Prostate gland (tissue), 2 donors: ENCODE data around the gene GFOD2.

ENCODE experiments used
- POLR2A ChIP-seq: fragments of 450-650 bp; IDR thresholded peaks from one replicate; pipeline ENCODE4 v1.6.1; 2016; ENCODE audit warnings: antibody characterized with exemption, mild to moderate bottlenecking
- TF ChIP-seq, protein P1 (sequence below), 4 experiments: fragments of 200-600 bp in 2 of 4; fragments of 450-650 bp in 2 of 4; sonication (generic) in 2 of 4; IDR thresholded peaks; 1 replicate in 3 of 4; 2 replicates in 1 of 4; pipeline ENCODE4 v1.5.1; 2016 to 2019; ENCODE audit warnings: antibody characterized with exemption in 4 of 4, mild to moderate bottlenecking in 2 of 4, moderate library complexity in 2 of 4

DNA sequence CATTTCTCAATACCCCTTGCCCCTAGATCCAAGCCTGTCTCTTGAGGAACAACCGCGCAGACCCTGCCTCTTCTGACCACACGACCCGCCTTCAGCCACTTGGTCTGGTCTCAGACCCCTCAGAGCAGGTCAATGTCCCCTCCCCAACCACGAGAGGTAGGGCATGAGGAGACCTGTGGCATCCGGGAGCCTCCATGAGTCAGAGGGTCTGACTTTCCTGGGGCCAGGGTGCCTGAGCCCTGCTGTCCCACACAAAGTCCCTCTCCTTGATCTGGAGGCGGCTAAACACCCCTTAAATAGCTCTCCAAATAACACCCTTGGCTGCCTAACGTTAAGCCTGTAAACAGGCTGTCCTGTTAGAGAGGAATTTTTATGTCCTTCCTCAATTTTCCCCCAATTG, 69.1 kb downstream of the GFOD2 start:
- TF ChIP-seq, protein P1, sequence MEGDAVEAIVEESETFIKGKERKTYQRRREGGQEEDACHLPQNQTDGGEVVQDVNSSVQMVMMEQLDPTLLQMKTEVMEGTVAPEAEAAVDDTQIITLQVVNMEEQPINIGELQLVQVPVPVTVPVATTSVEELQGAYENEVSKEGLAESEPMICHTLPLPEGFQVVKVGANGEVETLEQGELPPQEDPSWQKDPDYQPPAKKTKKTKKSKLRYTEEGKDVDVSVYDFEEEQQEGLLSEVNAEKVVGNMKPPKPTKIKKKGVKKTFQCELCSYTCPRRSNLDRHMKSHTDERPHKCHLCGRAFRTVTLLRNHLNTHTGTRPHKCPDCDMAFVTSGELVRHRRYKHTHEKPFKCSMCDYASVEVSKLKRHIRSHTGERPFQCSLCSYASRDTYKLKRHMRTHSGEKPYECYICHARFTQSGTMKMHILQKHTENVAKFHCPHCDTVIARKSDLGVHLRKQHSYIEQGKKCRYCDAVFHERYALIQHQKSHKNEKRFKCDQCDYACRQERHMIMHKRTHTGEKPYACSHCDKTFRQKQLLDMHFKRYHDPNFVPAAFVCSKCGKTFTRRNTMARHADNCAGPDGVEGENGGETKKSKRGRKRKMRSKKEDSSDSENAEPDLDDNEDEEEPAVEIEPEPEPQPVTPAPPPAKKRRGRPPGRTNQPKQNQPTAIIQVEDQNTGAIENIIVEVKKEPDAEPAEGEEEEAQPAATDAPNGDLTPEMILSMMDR (IDR thresholded peaks at IDR 0.05): no peak
- no peak for TF ChIP-seq POLR2A
